ENCODE data around the gene MYLK.

MYLK gene

GRCh38 chr3:123819949-123820348, 64.2 kb downstream of the MYLK start:
- DNase-seq = no peak

- no peak for DNase-seq
Observed at GRCh38 chr3:123818921-123819429, 65.2 kb downstream of the MYLK start.

- no peak for DNase-seq
Observed at GRCh38 chr3:123818324-123818920, 65.7 kb downstream of the MYLK start.

- DNase-seq = no peak
Observed at GRCh38 chr3:123817413-123817812, 66.7 kb downstream of the MYLK start.

GRCh38 chr3:123816673-123817207, 67.4 kb downstream of the MYLK start:
- DNase-seq = no peak

- no peak for DNase-seq
Observed at GRCh38 chr3:123815981-123816380, 68.2 kb downstream of the MYLK start.

- no peak for DNase-seq
Observed at GRCh38 chr3:123813876-123814275, 70.3 kb downstream of the MYLK start.

- DNase-seq = no peak
Observed at GRCh38 chr3:123809597-123809996, 74.5 kb downstream of the MYLK start.

- no peak for DNase-seq
Observed at GRCh38 chr3:123808812-123809211, 75.3 kb downstream of the MYLK start.

- DNase-seq = no peak
Observed at GRCh38 chr3:123807820-123808219, 76.3 kb downstream of the MYLK start.

- no peak for DNase-seq
Observed at GRCh38 chr3:123805504-123805903, 78.6 kb downstream of the MYLK start.

GRCh38 chr3:123805101-123805500, 79.0 kb downstream of the MYLK start:
- DNase-seq = no peak

GRCh38 chr3:123804676-123805075, 79.5 kb downstream of the MYLK start:
- DNase-seq = no peak

GRCh38 chr3:123803521-123803920, 80.6 kb downstream of the MYLK start:
- no peak for DNase-seq

- no peak for DNase-seq
Observed at GRCh38 chr3:123802007-123802625, 82.0 kb downstream of the MYLK start.

- DNase-seq = no peak
Observed at GRCh38 chr3:123801474-123801873, 82.7 kb downstream of the MYLK start.

- DNase-seq = no peak
Observed at GRCh38 chr3:123800362-123800682, 83.8 kb downstream of the MYLK start.

GRCh38 chr3:123799544-123800361, 84.4 kb downstream of the MYLK start:
- DNase-seq = no peak

- DNase-seq = no peak
Observed at GRCh38 chr3:123798550-123798949, 85.6 kb downstream of the MYLK start.

- DNase-seq = no peak
Observed at GRCh38 chr3:123795471-123796251, 88.5 kb downstream of the MYLK start.

- no peak for DNase-seq
Observed at GRCh38 chr3:123793425-123793824, 90.7 kb downstream of the MYLK start.

- DNase-seq = no peak
Observed at GRCh38 chr3:123792473-123793201, 91.5 kb downstream of the MYLK start.

Data from CD4-positive, alpha-beta T cell treated with Interleukin-15 for 1 hour (primary cell).